ENCODE results near the gene TNPO3. TPM values are rescaled to one million over a fixed set of nuclear protein-coding genes. Genes with fewer than 3 reads are reported as not detected.

The TNPO3 gene
- total and polyA plus RNA-seq, 2 donors from 2014 or later, result 20.1 to 35.7 TPM

DNA sequence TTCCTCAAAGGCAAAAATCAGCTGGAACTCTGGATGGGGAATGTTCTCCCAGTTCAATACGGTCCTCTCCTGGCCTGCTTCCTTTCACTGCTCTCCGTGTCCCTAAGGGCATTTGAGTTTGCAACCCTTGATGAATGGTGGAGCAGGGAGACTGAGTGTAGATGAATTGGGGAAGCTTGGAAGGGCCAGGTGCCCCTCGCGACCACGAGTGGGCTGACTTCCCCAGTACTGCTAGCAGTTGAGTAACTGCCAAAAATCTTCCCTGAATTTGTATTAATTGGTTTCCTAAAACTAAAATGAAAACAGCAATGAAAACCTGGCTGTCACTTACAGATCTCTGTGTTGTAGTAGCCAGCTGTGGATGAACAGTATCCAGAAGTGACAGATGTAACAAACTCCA lies 103.6 kb downstream of the TNPO3 start:
- Histone ChIP-seq H3K27me3 (ENCODE audit: control insufficient read depth, insufficient read depth, low read length) (no peaks in the 10 kb centered on the region), H3K27ac (ENCODE audit: low read depth in 2 of 2, low read length in 2 of 2) (no peak overlapping the region), H3K9me3 (ENCODE audit: control insufficient read depth in 2 of 3, insufficient read depth in 1 of 3, low read length in 3 of 3) (no peaks in the 10 kb centered on the region), H3K4me1 (ENCODE audit: control insufficient read depth in 2 of 3, insufficient read depth in 2 of 3, low read depth in 1 of 3, low read length in 3 of 3) (no peaks in the 10 kb centered on the region), H3K4me3 (ENCODE audit: low read length in 3 of 3) (no peak overlapping the region), H3K9ac (ENCODE audit: low read length in 3 of 3) (no peak overlapping the region), H3K36me3 (ENCODE audit: control insufficient read depth in 2 of 3, insufficient read depth in 3 of 3, low read length in 3 of 3) (peaks cover 7 to 33% (median 13%) of the 10 kb centered on the region in 3 donors)
- no peak for DNase-seq
- TF ChIP-seq, protein P1, sequence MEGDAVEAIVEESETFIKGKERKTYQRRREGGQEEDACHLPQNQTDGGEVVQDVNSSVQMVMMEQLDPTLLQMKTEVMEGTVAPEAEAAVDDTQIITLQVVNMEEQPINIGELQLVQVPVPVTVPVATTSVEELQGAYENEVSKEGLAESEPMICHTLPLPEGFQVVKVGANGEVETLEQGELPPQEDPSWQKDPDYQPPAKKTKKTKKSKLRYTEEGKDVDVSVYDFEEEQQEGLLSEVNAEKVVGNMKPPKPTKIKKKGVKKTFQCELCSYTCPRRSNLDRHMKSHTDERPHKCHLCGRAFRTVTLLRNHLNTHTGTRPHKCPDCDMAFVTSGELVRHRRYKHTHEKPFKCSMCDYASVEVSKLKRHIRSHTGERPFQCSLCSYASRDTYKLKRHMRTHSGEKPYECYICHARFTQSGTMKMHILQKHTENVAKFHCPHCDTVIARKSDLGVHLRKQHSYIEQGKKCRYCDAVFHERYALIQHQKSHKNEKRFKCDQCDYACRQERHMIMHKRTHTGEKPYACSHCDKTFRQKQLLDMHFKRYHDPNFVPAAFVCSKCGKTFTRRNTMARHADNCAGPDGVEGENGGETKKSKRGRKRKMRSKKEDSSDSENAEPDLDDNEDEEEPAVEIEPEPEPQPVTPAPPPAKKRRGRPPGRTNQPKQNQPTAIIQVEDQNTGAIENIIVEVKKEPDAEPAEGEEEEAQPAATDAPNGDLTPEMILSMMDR (IDR thresholded peaks at IDR 0.05; ENCODE audit: borderline replicate concordance, extremely low read depth, insufficient read depth), result no peak
- intact Hi-C loops (cut with DNase I), result no loop called here
- no peak for FAIRE-seq

DNA sequence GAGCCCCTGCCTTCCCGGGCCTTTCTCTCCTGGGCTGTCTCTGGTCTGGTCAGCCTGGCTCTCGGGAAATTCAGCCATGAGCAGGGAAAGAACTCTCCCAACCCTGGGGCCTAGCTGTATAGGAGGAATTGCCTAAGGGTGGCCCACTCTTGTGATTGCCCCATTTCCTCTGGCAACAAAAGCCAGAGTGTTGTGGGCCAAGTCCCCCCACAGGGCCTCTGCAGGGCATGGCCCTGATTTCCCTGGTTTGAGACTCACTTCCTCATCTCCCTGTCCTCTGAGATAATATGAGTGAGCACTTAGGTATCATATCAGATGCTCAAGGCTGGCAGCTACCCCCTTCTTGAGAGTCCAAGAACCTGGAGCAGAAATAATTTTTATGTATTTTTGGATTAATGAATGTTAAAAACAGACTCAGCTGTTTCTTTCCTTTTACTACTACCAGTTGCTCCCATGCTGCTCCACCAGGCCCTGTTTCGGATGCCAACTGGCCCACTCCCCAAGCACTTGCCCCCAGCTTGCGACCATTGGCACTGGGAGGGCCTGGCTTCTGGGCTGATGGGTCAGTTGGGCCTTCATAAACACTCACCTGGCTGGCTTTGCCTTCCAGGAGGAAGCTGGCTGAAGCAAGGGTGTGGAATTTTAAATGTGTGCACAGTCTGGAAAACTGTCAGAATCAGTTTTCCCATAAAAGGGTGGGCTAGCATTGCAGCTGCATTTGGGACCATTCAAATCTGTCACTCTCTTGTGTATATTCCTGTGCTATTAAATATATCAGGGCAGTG lies 105.7 kb downstream of the TNPO3 start:
- DNase-seq (no peak), FAIRE-seq (no peak)
- TF ChIP-seq, protein P1 (IDR thresholded peaks at IDR 0.05; ENCODE audit: borderline replicate concordance, extremely low read depth, insufficient read depth), result no peak
- Histone ChIP-seq H3K4me3 (ENCODE audit: low read length in 3 of 3) (no peak overlapping the region), H3K36me3 (ENCODE audit: control insufficient read depth in 2 of 3, insufficient read depth in 3 of 3, low read length in 3 of 3) (peaks cover 0 to 15% (median 2%) of the 10 kb centered on the region in 3 donors), H3K27me3 (ENCODE audit: control insufficient read depth, insufficient read depth, low read length) (no peaks in the 10 kb centered on the region), H3K27ac (ENCODE audit: low read depth in 2 of 2, low read length in 2 of 2) (no peak overlapping the region), H3K9ac (ENCODE audit: low read length in 3 of 3) (no peak overlapping the region), H3K4me1 (ENCODE audit: control insufficient read depth in 2 of 3, insufficient read depth in 2 of 3, low read depth in 1 of 3, low read length in 3 of 3) (no peaks in the 10 kb centered on the region), H3K9me3 (ENCODE audit: control insufficient read depth in 2 of 3, insufficient read depth in 1 of 3, low read length in 3 of 3) (no peaks in the 10 kb centered on the region)
- intact Hi-C loops (cut with DNase I), result no loop called here

DNA sequence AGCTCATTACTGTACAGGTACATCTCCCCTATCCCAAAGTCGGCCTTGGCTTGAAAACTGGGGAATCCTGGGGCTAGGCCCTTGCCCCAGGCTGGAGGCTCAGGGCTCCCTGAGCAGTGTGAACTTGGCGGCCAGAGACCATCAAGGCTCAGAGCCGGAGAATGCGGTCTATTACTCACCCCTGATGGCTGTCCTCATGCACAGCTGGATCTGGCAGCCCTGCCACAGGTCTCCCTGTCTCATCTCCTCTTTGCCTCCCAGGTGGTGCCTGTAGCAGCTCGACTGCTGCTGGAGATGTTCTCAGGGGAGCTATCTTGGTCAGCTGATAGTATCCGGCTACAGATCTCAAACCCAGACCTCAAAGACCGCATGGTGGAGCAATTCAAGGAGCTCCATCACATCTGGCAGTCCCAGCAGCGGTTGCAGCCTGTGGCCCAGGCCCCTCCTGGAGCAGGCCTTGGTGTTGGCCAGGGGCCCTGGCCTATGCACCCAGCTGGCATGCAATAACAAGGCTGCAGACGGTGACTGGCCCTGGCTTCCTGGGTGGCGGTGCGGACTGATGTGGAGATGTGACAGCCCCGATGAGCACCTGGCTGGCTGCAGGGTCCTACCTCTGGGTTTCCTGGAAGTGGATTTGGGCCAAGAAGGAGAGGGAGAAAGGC lies 106.5 kb downstream of the TNPO3 start:
- FAIRE-seq (no peak), DNase-seq (no peak)
- H3K27me3 ChIP-seq (ENCODE audit: control insufficient read depth, insufficient read depth, low read length), result no peaks in the 10 kb centered on the region
- H3K36me3 ChIP-seq (ENCODE audit: control insufficient read depth in 2 of 3, insufficient read depth in 3 of 3, low read length in 3 of 3), result peaks cover 0 to 9% (median 2%) of the 10 kb centered on the region in 3 donors
- H3K27ac ChIP-seq (ENCODE audit: low read depth in 2 of 2, low read length in 2 of 2), result no peak overlapping the region
- H3K9me3 ChIP-seq (ENCODE audit: control insufficient read depth in 2 of 3, insufficient read depth in 1 of 3, low read length in 3 of 3), result no peaks in the 10 kb centered on the region
- H3K4me3 ChIP-seq (ENCODE audit: low read length in 3 of 3), result no peak overlapping the region
- no peaks in the 10 kb centered on the region for H3K4me1 ChIP-seq (ENCODE audit: control insufficient read depth in 2 of 3, insufficient read depth in 2 of 3, low read depth in 1 of 3, low read length in 3 of 3)
- intact Hi-C loops (cut with DNase I), result no loop called here
- TF ChIP-seq, protein P1 (IDR thresholded peaks at IDR 0.05; ENCODE audit: borderline replicate concordance, extremely low read depth, insufficient read depth), result no peak
- no peak overlapping the region for H3K9ac ChIP-seq (ENCODE audit: low read length in 3 of 3)
